ENCODE results near the gene PGM1. TPM values are rescaled to one million over a fixed set of nuclear protein-coding genes. Genes with fewer than 3 reads are reported as not detected.

Gene PGM1
- total RNA-seq, 3 donors from 2014 or later, result 59.0 to 130 (median 80.1) TPM

DNA sequence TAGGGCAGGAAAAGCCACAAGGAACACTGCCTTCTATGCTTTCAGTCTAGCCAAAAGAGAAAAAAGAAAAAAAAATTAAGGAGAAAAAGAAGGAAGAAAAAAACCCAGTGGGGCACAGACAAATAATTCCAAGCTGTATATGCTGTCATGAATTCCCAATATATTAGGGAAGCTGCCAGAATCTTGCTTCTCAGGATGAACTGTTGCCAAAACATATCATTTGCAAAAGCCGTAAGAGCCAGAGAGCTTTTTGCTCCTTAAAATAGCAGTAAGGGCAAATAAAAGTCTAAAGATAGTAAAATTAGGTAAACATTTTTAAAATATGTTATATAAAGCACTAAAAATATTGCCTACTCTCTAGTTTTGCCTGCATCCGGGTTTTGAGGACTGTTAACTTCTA lies 52.1 kb downstream of the PGM1 start:
- intact Hi-C loops (cut with DNase I; ENCODE audit: low total_unique reads), result no loop called here
- peak overlapping the region in 1 of 2 donors; percentile 14 for H3K27ac ChIP-seq
- DNase-seq (ENCODE audit: low spot score in 2 of 2), result no peak

GRCh38 chr1:63648689-63649088 lies 55.5 kb downstream of the PGM1 start:
- DNase-seq (ENCODE audit: low spot score in 2 of 2), result no peak
- no peak for TF ChIP-seq CTCF (IDR thresholded peaks at IDR 0.05)
- TF ChIP-seq POLR2A (IDR thresholded peaks at IDR 0.05), result no peak
- TF ChIP-seq POLR2AphosphoS5 (IDR thresholded peaks at IDR 0.05), result no peak
- Histone ChIP-seq H3K4me1 (peaks cover 2 to 5% of the 10 kb centered on the region in 2 donors), H3K4me3 (no peak overlapping the region), H3K36me3 (no peaks in the 10 kb centered on the region), H3K9me3 (no peaks in the 10 kb centered on the region), H3K27ac (no peak overlapping the region), H3K27me3 (no peaks in the 10 kb centered on the region)
- intact Hi-C loops (cut with DNase I; ENCODE audit: low total_unique reads), result no loop called here

More for the DNA sequence above, 52.1 kb downstream of the PGM1 start:
- no peak for TF ChIP-seq CTCF (IDR thresholded peaks at IDR 0.05)
- TF ChIP-seq POLR2A (IDR thresholded peaks at IDR 0.05), result no peak
- TF ChIP-seq POLR2AphosphoS5 (IDR thresholded peaks at IDR 0.05), result no peak
- Histone ChIP-seq H3K9me3 (no peaks in the 10 kb centered on the region), H3K36me3 (no peaks in the 10 kb centered on the region), H3K4me3 (no peak overlapping the region), H3K27me3 (no peaks in the 10 kb centered on the region), H3K4me1 (peaks cover 2 to 5% of the 10 kb centered on the region in 2 donors)

DNA sequence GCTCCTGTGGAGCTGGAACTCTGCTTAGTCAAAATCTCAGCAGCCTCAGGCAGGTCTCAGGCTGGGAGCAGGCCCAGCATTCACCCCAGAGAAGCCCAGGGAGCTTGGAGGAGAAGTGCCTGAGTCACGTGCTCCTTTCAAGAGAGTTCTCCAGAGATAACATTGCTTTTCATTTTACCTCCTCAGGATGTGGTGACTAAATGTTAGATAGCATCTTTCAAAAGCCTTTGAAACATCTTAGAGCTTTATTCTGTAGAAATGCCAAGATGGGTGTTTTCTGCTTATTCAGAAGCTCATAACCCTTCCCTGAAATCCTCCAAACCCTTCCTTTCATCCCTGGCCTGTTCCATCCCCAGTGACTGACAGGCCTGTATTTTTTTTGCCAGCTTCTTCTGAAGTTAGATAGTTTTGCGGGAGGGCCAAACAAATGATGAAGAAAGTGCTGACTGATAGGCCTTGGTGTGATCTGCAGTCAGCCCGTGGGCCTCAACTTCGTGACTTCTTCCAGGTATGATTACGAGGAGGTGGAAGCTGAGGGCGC lies 58.0 kb downstream of the PGM1 start:
- no peak for TF ChIP-seq POLR2A (IDR thresholded peaks at IDR 0.05)
- Histone ChIP-seq H3K9me3 (no peaks in the 10 kb centered on the region), H3K36me3 (no peaks in the 10 kb centered on the region), H3K27me3 (no peaks in the 10 kb centered on the region), H3K27ac (peak overlapping the region; percentile 8 to 34), H3K4me1 (peaks cover 0 to 2% of the 10 kb centered on the region in 2 donors), H3K4me3 (no peak overlapping the region)
- intact Hi-C loops (cut with DNase I; ENCODE audit: low total_unique reads), result no loop called here
- no peak for DNase-seq (ENCODE audit: low spot score in 2 of 2)

GRCh38 chr1:63653976-63654375 lies 60.8 kb downstream of the PGM1 start:
- Histone ChIP-seq H3K4me1 (peaks cover 0 to 2% of the 10 kb centered on the region in 2 donors), H3K27me3 (no peaks in the 10 kb centered on the region), H3K27ac (no peak overlapping the region), H3K36me3 (no peaks in the 10 kb centered on the region), H3K4me3 (no peak overlapping the region), H3K9me3 (no peaks in the 10 kb centered on the region)
- intact Hi-C loops (cut with DNase I; ENCODE audit: low total_unique reads), result no loop called here
- DNase-seq (ENCODE audit: low spot score in 2 of 2), result no peak
- TF ChIP-seq POLR2AphosphoS5 (IDR thresholded peaks at IDR 0.05) (no peak), POLR2A (IDR thresholded peaks at IDR 0.05) (no peak), CTCF (IDR thresholded peaks at IDR 0.05) (no peak)

DNA sequence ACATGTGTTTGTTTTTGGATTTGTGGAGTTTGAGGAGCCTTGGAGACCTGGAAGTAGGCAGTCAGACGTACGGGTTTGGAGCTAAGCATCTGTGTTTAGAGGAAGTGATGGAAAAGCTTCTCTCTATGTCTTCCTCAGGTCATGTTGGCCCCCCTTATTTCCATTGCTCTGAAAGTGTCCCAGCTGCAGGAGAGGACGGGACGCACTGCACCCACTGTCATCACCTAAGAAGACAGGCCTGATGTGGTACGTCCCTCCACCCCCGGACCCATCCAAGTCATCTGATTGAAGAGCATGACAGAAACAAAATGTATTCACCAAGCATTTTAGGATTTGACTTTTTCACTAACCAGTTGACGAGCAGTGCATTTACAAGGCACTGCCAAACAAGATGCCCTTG lies 66.2 kb downstream of the PGM1 start:
- Histone ChIP-seq H3K27me3 (no peaks in the 10 kb centered on the region), H3K27ac (no peak overlapping the region), H3K4me1 (peaks cover 0 to 15% of the 10 kb centered on the region in 2 donors), H3K9me3 (no peaks in the 10 kb centered on the region), H3K4me3 (no peak overlapping the region), H3K36me3 (no peaks in the 10 kb centered on the region)
- no peak for DNase-seq (ENCODE audit: low spot score in 2 of 2)
- TF ChIP-seq POLR2AphosphoS5 (IDR thresholded peaks at IDR 0.05) (no peak), POLR2A (IDR thresholded peaks at IDR 0.05) (no peak), CTCF (IDR thresholded peaks at IDR 0.05) (no peak)
- intact Hi-C loops (cut with DNase I; ENCODE audit: low total_unique reads), result no loop called here

All from breast epithelium (tissue), 4 donors.